Gastroesophageal sphincter (tissue), 4 donors: ENCODE measurements around the gene CRELD2. TPM values are rescaled to one million over a fixed set of nuclear protein-coding genes. Genes with fewer than 3 reads are reported as not detected.

Experiments used
- ATAC-seq: fragments of 150-250 bp; one replicate; pipeline ENCODE4 v1.9.1; 2016; ENCODE audit warnings: mild to moderate bottlenecking, moderate library complexity
- H3K27ac ChIP-seq, 4 donors: fragments of 200-600 bp; sonication (generic) in 3 of 4; 1 replicate in 3 of 4; 2 replicates in 1 of 4; pipeline ENCODE4 v1.5.1; 2016 to 2019
- H3K27me3 ChIP-seq: fragments of 200-600 bp; sonication (generic); one replicate; pipeline ENCODE4 v1.5.1; 2019
- H3K36me3 ChIP-seq, 2 donors: fragments of 200-600 bp; sonication (generic); one replicate each; pipeline ENCODE4 v1.5.1; 2019; ENCODE audit warnings: control low read depth in 1 of 2
- H3K4me1 ChIP-seq, 3 donors: fragments of 200-600 bp; sonication (generic); 1 replicate in 2 of 3; 2 replicates in 1 of 3; pipeline ENCODE4 v1.5.1; 2016 to 2019; ENCODE audit warnings: control low read depth in 2 of 3
- H3K4me3 ChIP-seq, 2 donors: fragments of 200-600 bp; sonication (generic); one replicate each; pipeline ENCODE4 v1.5.1; 2019; ENCODE audit warnings: mild to moderate bottlenecking in 1 of 2, moderate library complexity in 1 of 2
- H3K9me3 ChIP-seq, 3 donors: fragments of 200-600 bp; sonication (generic); one replicate each; pipeline ENCODE4 v1.5.1; 2017 to 2019; ENCODE audit warnings: control low read depth in 2 of 3
- CTCF ChIP-seq, 4 experiments: fragments of 200-600 bp in 2 of 4; fragments of 450-650 bp in 2 of 4; sonication (generic) in 1 of 4; IDR thresholded peaks; one replicate each; pipeline ENCODE4 v1.5.1; 2017 to 2019; ENCODE audit warnings: antibody characterized with exemption in 4 of 4, mild to moderate bottlenecking in 2 of 4, moderate library complexity in 2 of 4
- EP300 ChIP-seq: sonication (generic); formaldehyde crosslinking; IDR thresholded peaks from one replicate; pipeline ENCODE4 v1.6.1; 2017; ENCODE audit warnings: antibody characterized with exemption, mild to moderate bottlenecking
- POLR2A ChIP-seq, 2 donors: fragments of 450-650 bp; IDR thresholded peaks; one replicate each; pipeline ENCODE4 v1.6.1; 2017; ENCODE audit warnings: antibody characterized with exemption in 2 of 2, mild to moderate bottlenecking in 2 of 2, moderate library complexity in 1 of 2
- POLR2AphosphoS5 ChIP-seq: sonication (generic); formaldehyde crosslinking; IDR thresholded peaks from one replicate; pipeline ENCODE4 v1.6.1; 2017; ENCODE audit warnings: antibody characterized with exemption
- WGBS, 2 donors: methylation state at CpG; one replicate each; pipeline ENCODE4 v1.1.5; 2018; ENCODE audit warnings: low coverage in 1 of 2; 5-methylcytosine and 5-hydroxymethylcytosine counted together
- total RNA-seq, 4 donors: library from RNA; depleted of rRNA; stranded (reverse); fragments of >200 nt; gene quantifications; one replicate each; pipeline ENCODE4 v1.1.0, GENCODE V29; 2016

Gene CRELD2
- total RNA-seq, 4 donors from 2014 or later, result 21.9 to 36.2 (median 30.9) TPM

DNA sequence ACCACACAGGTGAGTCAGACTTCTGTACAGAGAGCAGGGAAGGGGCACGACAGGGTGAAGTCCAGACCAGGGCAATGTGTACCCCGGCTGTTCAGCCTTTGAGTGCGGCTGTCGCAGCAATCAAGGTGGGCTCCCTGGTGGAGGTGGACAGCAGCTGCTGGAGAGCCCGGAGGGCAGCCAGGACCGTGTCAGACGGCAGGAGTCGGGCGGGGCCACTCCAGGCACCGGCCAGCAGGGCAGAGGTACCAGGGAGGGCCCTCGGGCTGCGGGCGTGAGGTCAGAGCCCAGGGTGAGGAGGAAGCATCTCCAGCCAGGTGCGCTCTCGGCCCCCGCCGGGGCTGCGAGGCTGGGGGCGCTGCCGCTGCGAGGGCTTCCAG, 41.3 kb downstream of the CRELD2 start:
- H3K27me3 ChIP-seq, result no peaks in the 10 kb centered on the region
- peaks cover 0 to 57% (median 18%) of the 10 kb centered on the region in 3 donors for H3K4me1 ChIP-seq
- ATAC-seq, result peak; percentile 6
- peaks cover 0 to 23% of the 10 kb centered on the region in 2 donors for H3K36me3 ChIP-seq
- TF ChIP-seq POLR2AphosphoS5 (no peak), CTCF (IDR thresholded peaks at IDR 0.05) (peak in 3 of 4 experiments; percentile 3 to 39 (median 29))
- peak overlapping the region; percentile 60 to 97 for H3K4me3 ChIP-seq
- 0 to 21% methylated on average over 1 to 8 of the region's 21 CpGs for WGBS, 2 donors
- peak overlapping the region; percentile 51 to 98 (median 96) for H3K27ac ChIP-seq
- no peaks in the 10 kb centered on the region for H3K9me3 ChIP-seq

- H3K27me3 ChIP-seq, result no peaks in the 10 kb centered on the region
- H3K4me1 ChIP-seq, result peaks cover 0 to 58% (median 20%) of the 10 kb centered on the region in 3 donors
- H3K27ac ChIP-seq, result peak within 1 kb of the TSS; percentile 72 to 98 (median 96)
- no peaks in the 10 kb centered on the region for H3K9me3 ChIP-seq
- TF ChIP-seq EP300 (no peak), POLR2AphosphoS5 (peak; percentile 65), CTCF (IDR thresholded peaks at IDR 0.05) (peak in 2 of 4 experiments; percentile 3 to 12), POLR2A (IDR thresholded peaks at IDR 0.05) (peak; percentile 73 to 97)
- WGBS, 2 donors, result no CpG with 5 or more reads among the region's 137 CpGs
- ATAC-seq, result peak; percentile 91
- peak within 1 kb of the TSS; percentile 60 to 97 for H3K4me3 ChIP-seq
- H3K36me3 ChIP-seq, result peaks cover 0 to 25% of the 10 kb centered on the region in 2 donors
These were observed 41.9 kb downstream of the CRELD2 start, which contains the start of gene PIM3 for GRCh38 chr22:49960159-49961004. Gene PIM3, plus strand, starts transcription at chr22:49960772. Its CDS starts 176 bp downstream, at chr22:49960948.

- Histone ChIP-seq H3K4me3 (peak overlapping the region; percentile 60 to 97), H3K4me1 (peaks cover 0 to 60% (median 27%) of the 10 kb centered on the region in 3 donors), H3K36me3 (peaks cover 0 to 32% of the 10 kb centered on the region in 2 donors), H3K27me3 (no peaks in the 10 kb centered on the region), H3K27ac (peak overlapping the region; percentile 72 to 98 (median 96)), H3K9me3 (no peaks in the 10 kb centered on the region)
- no peak for ATAC-seq
- TF ChIP-seq POLR2A (IDR thresholded peaks at IDR 0.05) (no peak), EP300 (no peak), CTCF (IDR thresholded peaks at IDR 0.05) (no peak), POLR2AphosphoS5 (no peak)
- WGBS, 2 donors, result no CpG with 5 or more reads among the region's 84 CpGs
These were observed 42.7 kb downstream of the CRELD2 start for GRCh38 chr22:49961005-49961600.

DNA sequence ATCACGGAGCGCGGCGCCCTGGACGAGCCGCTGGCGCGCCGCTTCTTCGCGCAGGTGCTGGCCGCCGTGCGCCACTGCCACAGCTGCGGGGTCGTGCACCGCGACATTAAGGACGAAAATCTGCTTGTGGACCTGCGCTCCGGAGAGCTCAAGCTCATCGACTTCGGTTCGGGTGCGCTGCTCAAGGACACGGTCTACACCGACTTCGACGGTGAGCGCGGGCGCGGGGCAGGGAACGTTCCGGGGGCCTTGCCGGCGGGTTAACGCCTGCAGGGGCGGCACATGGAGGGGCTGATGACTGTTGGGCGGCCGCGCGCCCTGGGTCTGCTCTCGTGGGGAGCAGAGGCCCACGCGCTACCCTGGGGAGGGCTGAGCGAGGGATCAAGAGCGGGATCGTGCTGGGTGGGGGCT, 43.2 kb downstream of the CRELD2 start:
- Histone ChIP-seq H3K27me3 (no peaks in the 10 kb centered on the region), H3K4me3 (peak overlapping the region; percentile 60 to 97), H3K36me3 (peaks cover 0 to 32% of the 10 kb centered on the region in 2 donors), H3K9me3 (no peaks in the 10 kb centered on the region), H3K27ac (peak overlapping the region; percentile 72 to 98 (median 96)), H3K4me1 (peaks cover 0 to 65% (median 32%) of the 10 kb centered on the region in 3 donors)
- ATAC-seq, result no peak
- TF ChIP-seq POLR2AphosphoS5, result no peak
- TF ChIP-seq POLR2A (IDR thresholded peaks at IDR 0.05), result no peak
- no peak for TF ChIP-seq CTCF (IDR thresholded peaks at IDR 0.05)
- no peak for TF ChIP-seq EP300
- no CpG with 5 or more reads among the region's 49 CpGs for WGBS, 2 donors
